ENCODE measurements around the gene EP400. TPM values are rescaled to one million over a fixed set of nuclear protein-coding genes. Genes with fewer than 3 reads are reported as not detected.

EP400 gene
- total RNA-seq, 4 donors from 2014 or later = 12.6 to 28.0 (median 22.8) TPM

DNA sequence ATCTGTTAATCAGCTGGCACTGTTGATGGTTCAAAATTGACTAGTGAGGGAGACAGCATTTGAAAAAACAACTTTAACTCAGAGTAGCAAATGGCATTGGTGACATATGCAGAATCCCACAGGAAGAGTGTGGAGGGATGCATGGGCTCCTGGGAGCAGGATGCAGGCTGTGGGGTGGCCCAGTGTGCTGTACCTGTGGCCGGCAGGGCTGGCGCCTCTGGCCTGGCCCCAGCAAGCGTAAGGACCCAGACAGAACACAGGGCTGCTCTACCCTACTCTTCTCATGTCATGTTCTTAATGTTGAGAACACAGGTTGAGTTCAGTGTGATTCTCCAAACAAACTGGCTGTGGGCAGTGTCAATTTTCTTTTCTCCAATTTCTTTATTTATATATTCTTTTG, 160.9 kb downstream of the EP400 start:
- 63 to 87% methylated on average over 3 of the region's 3 CpGs for WGBS, 2 donors (ENCODE audit: low coverage in 1 of 2)
- no peaks in the 10 kb centered on the region for H3K4me1 ChIP-seq
- no peak overlapping the region for H3K4me3 ChIP-seq
- ATAC-seq = no peak
- no peaks in the 10 kb centered on the region for H3K9me3 ChIP-seq
- no peak for TF ChIP-seq POLR2A (IDR thresholded peaks at IDR 0.05)
- no peak for TF ChIP-seq POLR2AphosphoS5 (IDR thresholded peaks at IDR 0.05)
- TF ChIP-seq, protein P1, sequence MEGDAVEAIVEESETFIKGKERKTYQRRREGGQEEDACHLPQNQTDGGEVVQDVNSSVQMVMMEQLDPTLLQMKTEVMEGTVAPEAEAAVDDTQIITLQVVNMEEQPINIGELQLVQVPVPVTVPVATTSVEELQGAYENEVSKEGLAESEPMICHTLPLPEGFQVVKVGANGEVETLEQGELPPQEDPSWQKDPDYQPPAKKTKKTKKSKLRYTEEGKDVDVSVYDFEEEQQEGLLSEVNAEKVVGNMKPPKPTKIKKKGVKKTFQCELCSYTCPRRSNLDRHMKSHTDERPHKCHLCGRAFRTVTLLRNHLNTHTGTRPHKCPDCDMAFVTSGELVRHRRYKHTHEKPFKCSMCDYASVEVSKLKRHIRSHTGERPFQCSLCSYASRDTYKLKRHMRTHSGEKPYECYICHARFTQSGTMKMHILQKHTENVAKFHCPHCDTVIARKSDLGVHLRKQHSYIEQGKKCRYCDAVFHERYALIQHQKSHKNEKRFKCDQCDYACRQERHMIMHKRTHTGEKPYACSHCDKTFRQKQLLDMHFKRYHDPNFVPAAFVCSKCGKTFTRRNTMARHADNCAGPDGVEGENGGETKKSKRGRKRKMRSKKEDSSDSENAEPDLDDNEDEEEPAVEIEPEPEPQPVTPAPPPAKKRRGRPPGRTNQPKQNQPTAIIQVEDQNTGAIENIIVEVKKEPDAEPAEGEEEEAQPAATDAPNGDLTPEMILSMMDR (IDR thresholded peaks at IDR 0.05) = no peak
- TF ChIP-seq EP300 (IDR thresholded peaks at IDR 0.05) = no peak
- H3K27ac ChIP-seq = no peak overlapping the region
- no peaks in the 10 kb centered on the region for H3K27me3 ChIP-seq
- peaks cover 0 to 91% of the 10 kb centered on the region in 2 donors for H3K36me3 ChIP-seq

DNA sequence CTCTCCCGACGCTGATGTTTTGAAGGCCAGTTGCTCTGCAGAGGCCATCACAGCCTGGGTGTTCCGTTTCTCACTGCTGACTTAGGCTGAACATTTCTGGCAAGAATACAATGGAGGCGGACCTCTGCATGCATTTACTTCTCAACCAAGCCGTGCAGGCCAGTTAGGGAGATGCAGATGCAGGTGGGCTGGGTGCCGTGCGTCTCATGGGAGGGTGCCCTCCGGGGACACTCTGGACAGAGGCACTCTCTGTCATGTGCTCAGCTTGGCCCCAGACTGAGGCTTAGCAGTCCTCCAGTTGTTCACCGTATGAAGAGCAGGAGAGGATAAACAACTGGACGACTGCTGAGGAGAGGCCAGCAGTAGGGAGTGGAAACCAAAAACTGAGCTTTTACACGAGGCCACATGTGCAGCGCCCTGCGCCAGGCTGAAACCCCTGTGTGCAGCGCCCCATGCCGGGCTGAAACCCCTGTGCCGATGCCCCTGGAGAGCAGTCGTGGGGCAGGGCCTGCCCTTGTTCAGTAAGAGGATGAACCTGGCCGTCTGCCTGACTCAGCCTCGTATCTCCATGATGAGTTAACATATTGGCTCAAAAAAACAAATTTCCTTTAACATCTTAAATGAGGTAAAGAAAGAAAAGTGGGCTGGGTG, 162.0 kb downstream of the EP400 start:
- H3K36me3 ChIP-seq = peaks cover 0 to 93% of the 10 kb centered on the region in 2 donors

DNA sequence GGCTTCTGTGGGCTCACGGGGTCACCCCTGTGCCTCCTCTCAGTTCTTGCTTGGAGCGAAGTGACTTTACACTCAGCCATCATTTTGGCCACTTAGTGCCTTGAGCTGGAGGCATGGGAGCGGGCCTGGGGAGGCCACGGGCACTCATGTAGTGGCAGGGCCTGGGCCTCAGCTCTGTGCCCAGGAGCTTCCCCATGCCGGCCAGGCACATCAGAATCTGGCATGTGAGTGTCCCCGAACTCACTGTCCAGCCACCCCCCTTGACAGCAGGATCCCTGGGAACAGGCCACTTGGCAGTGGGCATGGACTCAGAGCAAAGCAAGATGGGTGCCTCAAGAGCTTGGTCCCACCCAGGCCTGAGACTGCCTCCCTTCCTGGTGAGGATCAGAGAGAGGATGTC, 164.9 kb downstream of the EP400 start:
- ATAC-seq = no peak

More for the DNA sequence above, 162.0 kb downstream of the EP400 start:
- H3K4me3 ChIP-seq = no peak overlapping the region
- H3K9me3 ChIP-seq = no peaks in the 10 kb centered on the region
- ATAC-seq = no peak
- TF ChIP-seq EP300 (IDR thresholded peaks at IDR 0.05) = no peak
- TF ChIP-seq POLR2A (IDR thresholded peaks at IDR 0.05) = no peak
- TF ChIP-seq, protein P1 (IDR thresholded peaks at IDR 0.05) = no peak
- no peak for TF ChIP-seq POLR2AphosphoS5 (IDR thresholded peaks at IDR 0.05)
- no peak overlapping the region for H3K27ac ChIP-seq
- no peaks in the 10 kb centered on the region for H3K27me3 ChIP-seq
- no peaks in the 10 kb centered on the region for H3K4me1 ChIP-seq
- WGBS, 2 donors (ENCODE audit: low coverage in 1 of 2) = 40 to 58% methylated on average over 1 to 3 of the region's 19 CpGs

DNA sequence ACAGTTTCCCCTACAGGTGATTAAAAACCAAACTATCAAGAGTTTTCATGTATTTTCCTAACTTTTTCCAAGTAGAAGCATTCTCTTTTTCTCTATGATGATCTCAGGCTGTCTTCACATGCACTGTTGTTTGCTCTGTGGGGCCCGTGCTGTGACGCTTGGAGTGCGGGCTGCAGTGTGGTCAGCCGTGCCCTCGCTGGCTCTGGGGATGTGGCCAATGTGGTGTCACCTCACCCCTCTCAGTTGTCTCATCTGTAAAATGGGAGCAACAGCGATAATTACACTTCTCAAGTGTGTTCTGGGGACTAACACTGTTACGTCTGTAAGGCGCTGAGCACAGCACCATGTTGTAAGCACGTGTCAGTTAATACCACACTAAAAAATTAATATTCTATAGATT, 165.8 kb downstream of the EP400 start:
- H3K36me3 ChIP-seq = peaks cover 0 to 98% of the 10 kb centered on the region in 2 donors
- no peaks in the 10 kb centered on the region for H3K4me1 ChIP-seq
- no peaks in the 10 kb centered on the region for H3K9me3 ChIP-seq
- TF ChIP-seq, protein P1 (IDR thresholded peaks at IDR 0.05) = no peak
- TF ChIP-seq POLR2A (IDR thresholded peaks at IDR 0.05) = no peak
- TF ChIP-seq EP300 (IDR thresholded peaks at IDR 0.05) = no peak
- TF ChIP-seq POLR2AphosphoS5 (IDR thresholded peaks at IDR 0.05) = no peak
- no peak for ATAC-seq
- WGBS, 2 donors (ENCODE audit: low coverage in 1 of 2) = 81 to 95% methylated on average over 7 to 9 of the region's 9 CpGs
- no peak overlapping the region for H3K4me3 ChIP-seq
- H3K27me3 ChIP-seq = no peaks in the 10 kb centered on the region
- H3K27ac ChIP-seq = no peak overlapping the region

More for the DNA sequence above, 164.9 kb downstream of the EP400 start:
- H3K9me3 ChIP-seq = no peaks in the 10 kb centered on the region
- 92% methylated on average over 2 of the region's 6 CpGs; no CpG with 5 or more reads in 1 of the 2 donors for WGBS, 2 donors (ENCODE audit: low coverage in 1 of 2)
- no peaks in the 10 kb centered on the region for H3K4me1 ChIP-seq
- peaks cover 0 to 98% of the 10 kb centered on the region in 2 donors for H3K36me3 ChIP-seq
- no peaks in the 10 kb centered on the region for H3K27me3 ChIP-seq
- H3K27ac ChIP-seq = no peak overlapping the region
- TF ChIP-seq, protein P1 (IDR thresholded peaks at IDR 0.05) = no peak
- TF ChIP-seq POLR2A (IDR thresholded peaks at IDR 0.05) = no peak
- no peak for TF ChIP-seq POLR2AphosphoS5 (IDR thresholded peaks at IDR 0.05)
- no peak for TF ChIP-seq EP300 (IDR thresholded peaks at IDR 0.05)
- no peak overlapping the region for H3K4me3 ChIP-seq

All from gastroesophageal sphincter (tissue), 4 donors.